ENCODE data around the gene WDR46. TPM values are rescaled to one million over a fixed set of nuclear protein-coding genes. Genes with fewer than 3 reads are reported as not detected.

WDR46 gene
- total and polyA plus RNA-seq, 10 of the 15 experiments (the other 5 are each of a cell fraction or from before 2014, with no cell fraction given), result 10.1 to 147 (median 86.0) TPM

- FAIRE-seq (no peak), ATAC-seq (no peak), DNase-seq (ENCODE audit: low read depth, low spot score) (no peak)
- H3K36me3 ChIP-seq (ENCODE audit: control insufficient read depth in 2 of 2, insufficient read depth in 2 of 2, low read length in 1 of 2), result no peaks in the 10 kb centered on the region
- H3K4me3 ChIP-seq, result no peak overlapping the region
- no peaks in the 10 kb centered on the region for H4K20me1 ChIP-seq (ENCODE audit: control insufficient read depth, insufficient read depth)
- no peaks in the 10 kb centered on the region for H3K79me2 ChIP-seq (ENCODE audit: control insufficient read depth, insufficient read depth, low read length)
- no peak overlapping the region for H3K4me2 ChIP-seq (ENCODE audit: control insufficient read depth, insufficient read depth)
- CTCF ChIA-PET, result no interaction called here
- H2AFZ ChIP-seq (ENCODE audit: control insufficient read depth, low read depth, low read length), result no peak overlapping the region
- no peak overlapping the region for H3K27ac ChIP-seq (ENCODE audit: control insufficient read depth, insufficient read depth)
- RAD21 ChIA-PET (ENCODE audit: unreplicated experiment), result no interaction called here
- POLR2A ChIA-PET, result no interaction called here
- no peaks in the 10 kb centered on the region for H3K9me3 ChIP-seq (replicated peaks; ENCODE audit: control insufficient read depth, insufficient read depth, low read length)
- H3K27me3 ChIP-seq (replicated peaks in 1 of 2; ENCODE audit: control insufficient read depth in 2 of 2, insufficient read depth in 2 of 2, low read length in 1 of 2), result no peaks in the 10 kb centered on the region
- in situ Hi-C loops (cut with MboI), result no loop called here
- BruUV-seq (replicated peaks), result no TSS peak
- peaks cover 6% of the 10 kb centered on the region; the same call in 1 of the 2 replicates for H3K4me1 ChIP-seq (ENCODE audit: control insufficient read depth, insufficient read depth, low read length)
- no peak overlapping the region for H3K9ac ChIP-seq (ENCODE audit: control insufficient read depth, insufficient read depth, low read length)
- 62% methylated on average over 9 of the region's 10 CpGs for WGBS (ENCODE audit: insufficient coverage, insufficient replicate concordance, low lambda C conversion rate, missing lambda C conversion rate)
- intact Hi-C loops (cut with micrococcal nuclease; ENCODE audit: unreplicated experiment), result no loop called here
- SMC1A ChIA-PET (ENCODE audit: uncharacterized antibody, unreplicated experiment), result no interaction called here
- TF ChIP-seq CUX1 (IDR thresholded peaks at IDR 0.05; ENCODE audit: insufficient replicate concordance, low read depth, low read length) (no peak), PAX8 (IDR thresholded peaks at IDR 0.05) (no peak), CHD4 (IDR thresholded peaks at IDR 0.05) (no peak), YBX1 (IDR thresholded peaks at IDR 0.05) (no peak), STAT3 (IDR thresholded peaks at IDR 0.05; ENCODE audit: low read depth, low read length) (no peak), MEF2A (IDR thresholded peaks at IDR 0.05; ENCODE audit: insufficient read depth, low read depth, low read length) (no peak), CEBPB (IDR thresholded peaks at IDR 0.05; ENCODE audit: borderline replicate concordance in 1 of 2, low read depth in 2 of 2, low read length in 2 of 2) (no peak), RELB (IDR thresholded peaks at IDR 0.05; ENCODE audit: low read depth) (no peak), CEBPZ (IDR thresholded peaks at IDR 0.05; ENCODE audit: low read depth, low read length) (no peak), GATAD2B (conservative IDR thresholded peaks at IDR 0.05; ENCODE audit: low read depth) (no peak), ATF7 (IDR thresholded peaks at IDR 0.05; ENCODE audit: low read depth) (no peak), ZNF217 (IDR thresholded peaks at IDR 0.05) (no peak)
Measured at GRCh38 chr6:33330736-33331135, 41.7 kb upstream of the WDR46 start.

Data from GM12878 (cell line).